ENCODE results near the gene MAN2C1.

- no peak for TF ChIP-seq CTCF (IDR thresholded peaks at IDR 0.05; ENCODE audit: insufficient read depth, low read length, poor library complexity, severe bottlenecking)
- no peak for TF ChIP-seq EZH2phosphoT487 (conservative IDR thresholded peaks at IDR 0.05; ENCODE audit: low read length)
These were observed 16.0 kb downstream of the MAN2C1 start for GRCh38 chr15:75352186-75353080.
